KOPT-K1 (cell line): Measurements from ENCODE around the gene RBM12.

Experiments
- H3K27ac ChIP-seq: fragments of 200-600 bp; sonication (generic); 2 replicates; pipeline ENCODE4 v1.5.1; 2016; ENCODE audit warnings: antibody characterized with exemption, mild to moderate bottlenecking, low read depth, low read length; ENCODE audit not compliant: poor library complexity, severe bottlenecking
- H3K36me3 ChIP-seq: fragments of 200-600 bp; sonication (generic); 2 replicates; pipeline ENCODE4 v1.5.1; 2017; ENCODE audit warnings: antibody characterized with exemption, mild to moderate bottlenecking, low read length, moderate library complexity; ENCODE audit not compliant: insufficient read depth
- H3K9me3 ChIP-seq: fragments of 200-600 bp; sonication (generic); 2 replicates; pipeline ENCODE4 v1.5.1; 2017; ENCODE audit warnings: antibody characterized with exemption, low read length, mild to moderate bottlenecking; ENCODE audit not compliant: insufficient read depth, poor library complexity, severe bottlenecking

Gene RBM12

GRCh38 chr20:35651958-35652357 lies 12.7 kb downstream of the RBM12 start:
- Histone ChIP-seq H3K36me3 (peaks cover 96% of the 10 kb centered on the region), H3K27ac (no peak overlapping the region), H3K9me3 (no peaks in the 10 kb centered on the region)

- Histone ChIP-seq H3K27ac (no peak overlapping the region), H3K36me3 (peaks cover 85% of the 10 kb centered on the region), H3K9me3 (no peaks in the 10 kb centered on the region)
Observed at GRCh38 chr20:35650632-35651031, 14.1 kb downstream of the RBM12 start.

GRCh38 chr20:35648836-35649235 lies 15.9 kb downstream of the RBM12 start:
- no peaks in the 10 kb centered on the region for H3K9me3 ChIP-seq
- H3K36me3 ChIP-seq: peaks cover 78% of the 10 kb centered on the region
- H3K27ac ChIP-seq: no peak overlapping the region

GRCh38 chr20:35644806-35645205 lies 19.9 kb downstream of the RBM12 start:
- Histone ChIP-seq H3K27ac (no peak overlapping the region), H3K9me3 (no peaks in the 10 kb centered on the region)

GRCh38 chr20:35643045-35643444 lies 21.7 kb downstream of the RBM12 start:
- H3K27ac ChIP-seq: no peak overlapping the region
- H3K36me3 ChIP-seq: peaks cover 21% of the 10 kb centered on the region; the same call in 1 of the 2 replicates
- no peaks in the 10 kb centered on the region for H3K9me3 ChIP-seq

More at GRCh38 chr20:35644806-35645205, 19.9 kb downstream of the RBM12 start:
- H3K36me3 ChIP-seq: peaks cover 39% of the 10 kb centered on the region

- no peaks in the 10 kb centered on the region for H3K9me3 ChIP-seq
- H3K36me3 ChIP-seq: peaks cover 13% of the 10 kb centered on the region; the same call in 1 of the 2 replicates
- H3K27ac ChIP-seq: no peak overlapping the region
Observed at GRCh38 chr20:35641743-35642142, 23.0 kb downstream of the RBM12 start.

- Histone ChIP-seq H3K9me3 (no peaks in the 10 kb centered on the region), H3K36me3 (peaks cover 12% of the 10 kb centered on the region; the same call in 1 of the 2 replicates), H3K27ac (no peak overlapping the region)
Observed at GRCh38 chr20:35640724-35641123, 24.0 kb downstream of the RBM12 start.

GRCh38 chr20:35638751-35639150 lies 25.9 kb downstream of the RBM12 start:
- Histone ChIP-seq H3K9me3 (no peaks in the 10 kb centered on the region), H3K27ac (no peak overlapping the region), H3K36me3 (no peaks in the 10 kb centered on the region; the same call in 1 of the 2 replicates)

- no peaks in the 10 kb centered on the region for H3K9me3 ChIP-seq
- no peak overlapping the region for H3K27ac ChIP-seq
- H3K36me3 ChIP-seq: peaks cover 12% of the 10 kb centered on the region
Observed at GRCh38 chr20:35637276-35637675, 27.4 kb downstream of the RBM12 start.

GRCh38 chr20:35636095-35636494 lies 28.6 kb downstream of the RBM12 start:
- Histone ChIP-seq H3K9me3 (no peaks in the 10 kb centered on the region), H3K27ac (no peak overlapping the region), H3K36me3 (peaks cover 24% of the 10 kb centered on the region)

- peaks cover 29% of the 10 kb centered on the region for H3K36me3 ChIP-seq
- H3K9me3 ChIP-seq: no peaks in the 10 kb centered on the region
- no peak overlapping the region for H3K27ac ChIP-seq
Observed at GRCh38 chr20:35635652-35636051, 29.0 kb downstream of the RBM12 start.

- Histone ChIP-seq H3K27ac (no peak overlapping the region), H3K36me3 (peaks cover 56% of the 10 kb centered on the region), H3K9me3 (no peaks in the 10 kb centered on the region)
Observed at GRCh38 chr20:35632539-35633115, 32.1 kb downstream of the RBM12 start.

- peaks cover 76% of the 10 kb centered on the region for H3K36me3 ChIP-seq
- H3K9me3 ChIP-seq: no peaks in the 10 kb centered on the region
- H3K27ac ChIP-seq: no peak overlapping the region
Observed at GRCh38 chr20:35630636-35631035, 34.1 kb downstream of the RBM12 start.

- peaks cover 87% of the 10 kb centered on the region for H3K36me3 ChIP-seq
- no peaks in the 10 kb centered on the region for H3K9me3 ChIP-seq
- H3K27ac ChIP-seq: no peak overlapping the region
Observed at GRCh38 chr20:35629427-35630145, 35.1 kb downstream of the RBM12 start.

GRCh38 chr20:35627121-35627520 lies 37.6 kb downstream of the RBM12 start:
- Histone ChIP-seq H3K9me3 (no peaks in the 10 kb centered on the region), H3K36me3 (peaks cover 81% of the 10 kb centered on the region), H3K27ac (no peak overlapping the region)
